Measurements from ENCODE around the gene PDGFRB. TPM values are rescaled to one million over a fixed set of nuclear protein-coding genes. Genes with fewer than 3 reads are reported as not detected.

Gene PDGFRB
- total RNA-seq, 2 donors from 2014 or later, result 8.6 to 18.1 TPM

DNA sequence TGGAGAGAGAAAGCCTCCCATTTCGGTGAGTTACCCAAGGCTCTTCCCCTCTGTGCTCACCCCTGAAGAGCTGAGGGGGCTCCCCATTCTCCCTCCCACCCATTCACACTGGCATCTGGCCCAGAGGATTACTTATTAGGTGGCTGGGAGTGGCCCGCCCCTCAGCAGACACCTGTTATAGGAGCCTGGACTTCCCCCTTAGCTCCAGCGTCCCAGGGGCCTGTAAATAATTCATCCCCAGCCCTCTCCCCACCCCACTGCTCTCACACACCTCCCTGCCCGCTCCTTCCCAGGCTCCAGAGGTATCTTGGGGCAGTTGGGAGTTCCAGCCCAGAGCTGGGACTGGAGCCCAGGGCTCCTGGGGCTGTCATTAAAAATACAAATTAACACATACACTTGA lies 22.6 kb upstream of the PDGFRB start:
- Histone ChIP-seq H3K9ac (ENCODE audit: low read depth in 2 of 2, low read length in 2 of 2) (peak overlapping the region in 1 of 2 donors; percentile 74), H3K36me3 (no peaks in the 10 kb centered on the region), H3K4me3 (no peak overlapping the region), H3K9me3 (no peaks in the 10 kb centered on the region), H3K4me1 (peaks cover 35% of the 10 kb centered on the region), H3K27me3 (no peaks in the 10 kb centered on the region), H3K27ac (peak overlapping the region; percentile 91)
- DNase-seq, result peak; percentile 81
- intact Hi-C loops (cut with DNase I), result no loop called here
- TF ChIP-seq, protein P1, sequence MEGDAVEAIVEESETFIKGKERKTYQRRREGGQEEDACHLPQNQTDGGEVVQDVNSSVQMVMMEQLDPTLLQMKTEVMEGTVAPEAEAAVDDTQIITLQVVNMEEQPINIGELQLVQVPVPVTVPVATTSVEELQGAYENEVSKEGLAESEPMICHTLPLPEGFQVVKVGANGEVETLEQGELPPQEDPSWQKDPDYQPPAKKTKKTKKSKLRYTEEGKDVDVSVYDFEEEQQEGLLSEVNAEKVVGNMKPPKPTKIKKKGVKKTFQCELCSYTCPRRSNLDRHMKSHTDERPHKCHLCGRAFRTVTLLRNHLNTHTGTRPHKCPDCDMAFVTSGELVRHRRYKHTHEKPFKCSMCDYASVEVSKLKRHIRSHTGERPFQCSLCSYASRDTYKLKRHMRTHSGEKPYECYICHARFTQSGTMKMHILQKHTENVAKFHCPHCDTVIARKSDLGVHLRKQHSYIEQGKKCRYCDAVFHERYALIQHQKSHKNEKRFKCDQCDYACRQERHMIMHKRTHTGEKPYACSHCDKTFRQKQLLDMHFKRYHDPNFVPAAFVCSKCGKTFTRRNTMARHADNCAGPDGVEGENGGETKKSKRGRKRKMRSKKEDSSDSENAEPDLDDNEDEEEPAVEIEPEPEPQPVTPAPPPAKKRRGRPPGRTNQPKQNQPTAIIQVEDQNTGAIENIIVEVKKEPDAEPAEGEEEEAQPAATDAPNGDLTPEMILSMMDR (IDR thresholded peaks at IDR 0.05), result no peak

DNA sequence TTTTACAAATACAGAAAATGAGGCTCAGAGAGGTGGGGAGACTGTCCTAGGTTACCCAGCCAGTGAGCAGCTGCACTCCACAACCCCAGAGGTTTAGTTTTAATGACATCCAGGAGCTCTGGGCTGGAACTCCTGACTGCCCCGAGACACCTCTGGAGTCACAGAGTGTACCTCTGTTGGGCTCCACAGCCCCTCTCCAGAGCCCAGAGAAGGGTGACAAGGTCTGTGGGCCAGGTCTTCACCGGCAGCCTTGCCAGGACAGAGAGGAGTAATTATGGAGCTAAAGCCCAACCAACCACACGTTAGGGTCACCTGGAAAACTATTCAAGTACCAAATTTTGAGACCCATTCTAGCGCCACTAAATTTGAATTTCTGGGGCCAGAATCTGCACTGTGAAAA lies 22.1 kb upstream of the PDGFRB start:
- Histone ChIP-seq H3K4me3 (no peak overlapping the region), H3K4me1 (peaks cover 36% of the 10 kb centered on the region), H3K27ac (peak overlapping the region; percentile 91), H3K36me3 (no peaks in the 10 kb centered on the region), H3K9me3 (no peaks in the 10 kb centered on the region), H3K9ac (ENCODE audit: low read depth in 2 of 2, low read length in 2 of 2) (peak overlapping the region; percentile 5 to 74), H3K27me3 (no peaks in the 10 kb centered on the region)
- no peak for DNase-seq
- TF ChIP-seq, protein P1 (IDR thresholded peaks at IDR 0.05), result no peak
- intact Hi-C loops (cut with DNase I), result no loop called here

DNA sequence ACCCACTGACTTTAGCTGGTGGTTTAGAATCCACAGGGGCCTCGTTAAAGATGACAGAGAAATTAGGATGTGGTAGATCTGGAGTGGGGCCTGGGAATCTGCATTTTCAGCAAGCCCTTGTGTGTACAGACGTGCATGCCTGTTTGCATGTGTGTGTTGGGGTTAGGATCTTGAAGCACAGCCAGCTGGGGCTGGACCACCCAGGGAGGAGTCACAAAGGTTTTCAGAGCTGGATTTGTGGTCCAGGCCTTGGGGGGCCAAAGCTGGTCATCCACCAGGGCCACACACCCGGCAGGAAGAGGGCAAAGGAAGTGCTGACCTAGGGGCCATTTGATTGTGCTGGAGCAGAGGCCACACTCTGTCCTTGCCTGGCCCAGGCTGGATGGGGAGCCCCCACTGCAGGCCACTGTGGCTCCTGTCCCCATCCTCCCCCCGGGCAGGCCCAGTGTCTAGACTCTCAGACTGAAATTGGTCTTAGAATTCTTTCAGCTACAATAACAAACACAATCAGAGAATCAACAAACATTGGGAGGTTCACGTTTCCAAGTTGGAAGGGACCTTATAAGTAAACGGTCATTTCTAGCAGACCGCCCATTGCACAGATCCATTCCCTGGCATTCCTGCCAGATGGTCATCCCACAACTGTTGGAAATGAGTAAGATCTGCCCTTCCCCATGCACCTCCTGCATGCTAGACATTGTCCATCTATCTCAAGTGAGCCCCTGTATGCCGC lies 21.3 kb upstream of the PDGFRB start:
- no peaks in the 10 kb centered on the region for H3K27me3 ChIP-seq
- H3K9me3 ChIP-seq, result no peaks in the 10 kb centered on the region
- TF ChIP-seq, protein P1 (IDR thresholded peaks at IDR 0.05), result no peak
- intact Hi-C loops (cut with DNase I), result no loop called here
- peak overlapping the region; percentile 91 for H3K27ac ChIP-seq
- H3K4me1 ChIP-seq, result peaks cover 37% of the 10 kb centered on the region
- H3K9ac ChIP-seq (ENCODE audit: low read depth in 2 of 2, low read length in 2 of 2), result peak overlapping the region in 1 of 2 donors; percentile 74
- no peak overlapping the region for H3K4me3 ChIP-seq
- DNase-seq, result no peak
- H3K36me3 ChIP-seq, result no peaks in the 10 kb centered on the region

DNA sequence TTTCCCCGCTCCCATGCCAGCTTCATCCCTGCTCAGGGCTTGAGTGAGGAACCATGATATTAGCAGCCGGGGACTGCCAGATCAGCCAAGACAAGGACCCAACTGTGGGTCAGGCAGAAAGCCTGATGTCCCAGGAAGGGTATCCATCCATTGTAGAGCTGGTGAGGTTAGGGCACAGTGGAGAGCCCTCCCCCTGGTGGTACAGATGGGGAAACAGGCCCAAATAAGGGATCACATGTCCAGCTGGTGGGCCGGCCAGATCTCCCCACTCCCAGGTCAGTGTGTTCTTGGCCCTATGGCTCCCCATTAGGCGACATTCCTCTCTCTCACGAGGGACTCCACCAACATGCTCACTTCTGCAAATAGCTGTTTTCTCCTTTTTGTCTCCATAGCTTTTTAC lies 19.9 kb upstream of the PDGFRB start:
- TF ChIP-seq, protein P1 (IDR thresholded peaks at IDR 0.05), result no peak
- peak overlapping the region; percentile 9 for H3K27ac ChIP-seq
- H3K9ac ChIP-seq (ENCODE audit: low read depth in 2 of 2, low read length in 2 of 2), result peak overlapping the region in 1 of 2 donors; percentile 74
- H3K4me3 ChIP-seq, result no peak overlapping the region
- intact Hi-C loops (cut with DNase I), result no loop called here
- DNase-seq, result no peak
- H3K27me3 ChIP-seq, result no peaks in the 10 kb centered on the region
- no peaks in the 10 kb centered on the region for H3K36me3 ChIP-seq
- H3K9me3 ChIP-seq, result no peaks in the 10 kb centered on the region
- H3K4me1 ChIP-seq, result peaks cover 27% of the 10 kb centered on the region

DNA sequence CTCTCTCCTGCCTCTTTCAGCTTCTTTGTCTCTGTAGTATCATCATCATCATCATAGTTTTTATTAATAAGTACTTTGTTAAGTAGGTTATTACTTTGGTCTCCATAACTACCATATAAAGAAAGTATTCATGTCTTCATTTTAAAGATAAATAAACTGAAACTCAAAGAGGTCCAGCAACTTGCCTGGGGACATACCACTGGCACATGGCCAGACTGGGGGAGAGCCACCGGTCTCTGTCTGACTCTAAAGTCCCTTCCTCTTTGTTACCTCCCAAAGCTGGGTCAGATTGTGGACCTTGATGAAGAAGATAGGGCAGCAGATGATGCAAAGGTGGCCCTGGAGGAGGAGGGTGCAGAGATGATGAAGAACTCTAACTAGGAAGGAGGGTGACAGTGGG lies 19.4 kb upstream of the PDGFRB start:
- peak overlapping the region; percentile 9 for H3K27ac ChIP-seq
- peak overlapping the region in 1 of 2 donors; percentile 19 for H3K9ac ChIP-seq (ENCODE audit: low read depth in 2 of 2, low read length in 2 of 2)
- H3K4me1 ChIP-seq, result peaks cover 22% of the 10 kb centered on the region
- intact Hi-C loops (cut with DNase I), result no loop called here
- DNase-seq, result no peak
- H3K4me3 ChIP-seq, result no peak overlapping the region
- no peaks in the 10 kb centered on the region for H3K36me3 ChIP-seq
- TF ChIP-seq, protein P1 (IDR thresholded peaks at IDR 0.05), result no peak
- no peaks in the 10 kb centered on the region for H3K9me3 ChIP-seq
- H3K27me3 ChIP-seq, result no peaks in the 10 kb centered on the region
